ENCODE data around the gene NFKBIB.

The NFKBIB gene

DNA sequence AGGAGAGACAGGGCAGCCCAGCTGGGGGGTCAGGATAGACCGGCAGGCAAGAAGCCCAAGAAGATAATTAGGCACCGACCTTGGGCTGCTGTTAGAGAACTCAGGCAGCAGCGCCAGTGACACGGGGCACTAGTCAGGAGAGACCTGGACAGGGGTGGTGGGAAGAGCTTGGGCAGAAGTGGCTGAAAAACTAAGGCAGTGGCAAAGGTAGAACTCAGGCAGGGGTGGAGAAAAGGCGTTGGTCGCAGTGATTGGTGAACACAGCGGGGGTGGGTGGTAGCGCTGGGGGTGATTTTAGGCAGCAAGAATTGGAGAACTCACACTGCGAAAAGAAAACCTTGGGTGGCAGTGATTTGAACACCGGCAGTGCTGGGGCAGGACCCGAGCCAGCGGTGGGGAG lies 7.9 kb downstream of the NFKBIB start:
- DNase-seq: no peak

DNA sequence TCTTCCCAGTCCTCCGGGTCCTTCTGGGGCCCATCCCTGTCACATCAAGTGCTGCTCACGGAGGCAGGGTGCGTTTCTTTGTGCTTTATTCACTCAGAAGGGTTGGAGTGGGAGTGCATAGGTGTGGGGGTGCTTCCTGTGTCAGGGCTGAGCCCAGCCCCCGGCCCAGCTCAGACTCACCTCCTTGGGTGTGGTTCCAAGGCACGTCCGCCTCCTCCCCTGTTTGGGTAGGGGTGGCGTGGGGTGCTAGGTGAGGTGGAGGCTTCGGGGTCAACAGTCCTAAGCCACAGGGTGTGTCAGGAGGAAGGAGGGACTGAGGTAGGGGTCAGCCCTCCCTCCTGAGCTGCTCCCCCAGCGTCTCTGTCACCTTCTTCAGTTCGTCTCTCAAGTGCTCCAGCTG lies 9.1 kb downstream of the NFKBIB start:
- no peak for DNase-seq

DNA sequence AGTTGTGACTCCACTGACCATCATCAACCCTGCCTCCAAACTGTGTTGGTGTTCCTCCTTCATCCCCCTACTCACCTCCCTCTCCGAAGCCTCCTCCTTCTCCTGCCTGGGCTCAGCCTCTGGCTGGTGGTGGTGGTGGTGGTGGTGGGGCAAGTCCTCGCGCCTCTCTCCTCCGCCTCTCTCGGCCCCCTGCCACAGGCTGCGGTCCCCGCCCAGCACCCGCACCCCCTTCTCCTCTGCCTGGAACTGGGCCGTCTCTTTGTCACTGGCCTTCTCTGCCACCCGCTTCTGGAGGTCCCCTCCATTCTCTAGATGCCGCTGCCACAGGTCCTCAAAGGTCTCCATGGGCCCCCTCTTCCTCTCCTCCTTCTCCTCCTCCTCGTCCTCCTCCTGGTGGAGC lies 10.7 kb downstream of the NFKBIB start:
- DNase-seq: no peak

DNA sequence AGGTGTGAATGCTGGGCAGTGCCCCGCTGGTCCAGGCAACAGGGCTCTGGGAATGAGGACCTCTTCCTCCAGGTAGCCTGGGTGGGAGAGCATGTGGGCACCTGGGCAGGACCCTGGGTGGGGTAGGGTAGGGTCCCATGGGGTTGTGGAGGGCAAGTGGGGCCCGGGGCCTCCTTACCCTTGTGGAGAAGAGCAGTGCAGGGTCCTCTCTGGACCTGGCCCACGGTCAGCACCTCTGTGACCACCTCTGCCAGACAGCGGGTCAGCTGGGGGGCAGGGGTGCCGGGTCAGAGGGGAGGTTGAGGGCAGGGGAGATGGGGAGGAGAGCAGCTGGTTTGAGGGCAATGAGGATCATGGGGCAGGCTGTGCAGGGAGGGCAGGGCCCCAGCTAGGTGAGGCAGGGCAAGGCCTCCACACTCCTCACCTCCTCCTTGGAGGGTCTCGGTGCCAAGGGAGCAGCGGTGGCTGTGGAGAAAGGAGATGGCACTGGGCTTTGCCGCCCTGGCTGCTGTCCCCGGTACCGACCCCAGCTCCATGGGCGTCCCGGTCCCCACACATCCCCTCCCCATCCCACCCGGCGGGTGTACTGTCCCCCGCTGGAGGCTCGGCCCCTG lies 11.7 kb downstream of the NFKBIB start:
- DNase-seq: no peak

DNA sequence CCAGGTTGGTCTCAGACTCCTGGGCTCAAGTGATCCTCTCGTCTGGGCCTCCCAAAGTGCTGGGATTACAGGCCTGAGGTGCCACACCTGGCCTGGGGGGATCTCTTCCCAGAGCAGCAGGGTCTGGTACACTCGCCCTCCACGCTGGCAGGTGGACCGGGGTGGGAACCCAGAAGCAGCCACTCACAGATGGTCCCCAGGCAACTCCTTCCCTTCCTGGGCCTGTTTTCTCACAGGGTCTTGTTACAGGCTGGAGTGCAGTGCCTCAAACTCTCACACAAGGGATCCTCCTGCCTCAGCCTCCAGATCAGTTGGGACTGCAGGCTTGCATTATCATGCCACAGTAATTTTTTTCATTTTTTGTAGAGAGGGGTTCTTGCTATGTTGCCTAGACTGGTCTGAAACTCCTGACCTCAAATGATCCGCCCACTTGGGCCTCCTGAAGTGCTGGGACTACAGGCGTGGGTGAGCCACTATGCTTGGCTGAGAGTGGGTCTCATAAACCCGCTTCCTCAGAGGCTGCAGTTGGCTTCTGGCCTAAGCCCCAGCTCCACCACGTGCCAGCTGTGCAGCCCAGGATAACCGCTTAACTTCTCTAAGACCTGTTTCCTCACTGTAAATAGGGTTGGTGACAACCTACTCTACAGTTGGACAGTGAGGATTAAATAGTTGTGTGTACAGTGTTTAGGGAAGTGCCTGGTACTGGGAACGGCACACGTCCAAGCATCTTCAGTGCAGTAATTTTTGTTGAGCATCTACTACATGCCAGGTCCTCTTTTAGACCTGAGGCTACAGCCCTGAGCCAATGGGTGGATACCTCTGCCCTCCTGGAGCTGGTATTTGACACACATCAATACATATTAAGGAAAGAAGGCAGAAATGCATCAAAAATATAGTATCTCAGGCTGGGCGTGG lies 13.1 kb downstream of the NFKBIB start:
- DNase-seq: no peak

DNA sequence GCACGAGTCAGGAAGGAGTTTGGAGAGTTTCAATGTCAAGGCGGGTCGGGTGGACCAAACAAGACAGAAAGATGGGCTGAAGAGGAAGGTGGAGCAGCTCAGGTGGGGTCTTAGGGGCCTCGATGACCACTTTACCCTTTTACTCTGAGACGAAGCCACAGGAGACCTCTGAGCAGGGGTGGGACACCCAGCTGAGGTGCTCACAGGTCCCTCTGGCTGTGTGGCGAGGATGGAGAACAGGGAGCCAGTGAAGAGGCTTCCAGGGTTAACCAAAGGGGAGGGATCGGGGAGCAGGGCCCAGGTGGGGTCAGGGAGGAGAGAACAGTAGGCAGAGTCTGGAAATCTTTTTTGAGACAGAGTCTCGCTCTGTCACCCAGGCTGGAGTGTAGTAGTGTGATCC lies 14.2 kb downstream of the NFKBIB start:
- no peak for DNase-seq

DNA sequence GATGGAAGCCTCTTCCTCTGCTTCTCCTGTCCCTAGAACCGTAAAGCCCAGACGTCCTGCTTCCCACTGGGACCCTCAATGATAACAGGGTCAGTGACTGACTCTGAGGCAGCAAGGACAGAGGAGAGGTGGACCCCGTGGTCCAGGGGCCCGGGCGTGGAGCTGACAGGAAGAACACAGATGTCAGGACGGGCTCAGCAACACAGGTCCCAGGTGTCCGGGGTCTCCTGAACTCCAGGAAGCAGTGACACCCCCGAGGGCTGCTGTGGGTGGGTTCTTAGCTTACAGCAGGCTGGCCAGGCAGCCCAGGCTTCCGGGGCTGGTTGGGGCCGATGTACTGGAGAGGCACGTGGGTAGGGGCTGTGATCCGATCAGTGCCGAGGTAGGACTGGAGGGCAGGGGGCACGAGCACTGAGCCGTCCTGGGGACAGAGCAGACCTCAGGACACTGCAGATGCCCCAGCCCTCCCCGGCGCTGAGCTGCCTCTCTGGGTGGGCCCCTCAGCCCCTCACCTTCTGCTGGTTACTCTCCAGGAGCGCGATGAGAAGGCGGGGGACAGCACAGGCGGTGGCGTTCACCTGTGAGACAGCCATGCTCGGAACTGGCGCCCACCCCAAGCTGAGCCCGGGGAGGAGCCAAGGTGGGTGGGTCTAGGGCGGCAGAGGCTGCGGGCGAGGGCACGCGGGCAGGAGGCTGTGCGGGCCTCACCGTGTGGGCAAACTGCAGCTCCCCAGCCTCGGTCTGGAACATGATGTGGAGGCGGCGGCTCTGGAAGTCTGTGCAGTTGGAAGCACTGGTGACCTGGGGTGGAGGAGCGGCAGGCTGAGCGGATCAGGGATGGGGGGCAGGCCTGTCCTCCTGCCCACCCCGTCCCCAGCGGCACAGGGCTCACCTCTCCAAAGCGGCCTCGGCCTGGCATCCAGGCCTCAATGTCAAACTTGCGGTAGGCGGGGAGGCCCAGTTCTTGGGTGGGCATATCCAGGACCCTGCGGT lies 15.9 kb downstream of the NFKBIB start:
- no peak for DNase-seq

DNA sequence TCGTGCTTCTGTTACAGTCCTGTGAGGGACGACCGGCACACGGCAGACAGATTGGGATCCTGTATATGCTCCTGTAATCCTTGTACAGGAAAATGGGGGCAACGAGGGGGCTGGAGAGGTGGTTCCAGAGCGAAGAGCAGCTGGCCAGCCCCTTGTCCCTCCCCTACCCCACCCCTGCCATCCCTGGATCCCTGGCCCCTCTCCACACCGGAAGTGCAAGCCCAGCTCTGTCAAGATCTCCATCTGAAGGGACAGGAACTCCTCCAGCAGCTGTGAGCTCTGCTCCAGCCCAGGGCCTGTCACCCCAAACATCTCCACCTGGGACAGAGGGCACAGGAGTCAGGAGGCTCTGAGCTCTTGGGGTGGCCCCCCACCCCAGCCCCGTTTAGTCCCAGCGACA lies 17.7 kb downstream of the NFKBIB start:
- no peak for DNase-seq

DNA sequence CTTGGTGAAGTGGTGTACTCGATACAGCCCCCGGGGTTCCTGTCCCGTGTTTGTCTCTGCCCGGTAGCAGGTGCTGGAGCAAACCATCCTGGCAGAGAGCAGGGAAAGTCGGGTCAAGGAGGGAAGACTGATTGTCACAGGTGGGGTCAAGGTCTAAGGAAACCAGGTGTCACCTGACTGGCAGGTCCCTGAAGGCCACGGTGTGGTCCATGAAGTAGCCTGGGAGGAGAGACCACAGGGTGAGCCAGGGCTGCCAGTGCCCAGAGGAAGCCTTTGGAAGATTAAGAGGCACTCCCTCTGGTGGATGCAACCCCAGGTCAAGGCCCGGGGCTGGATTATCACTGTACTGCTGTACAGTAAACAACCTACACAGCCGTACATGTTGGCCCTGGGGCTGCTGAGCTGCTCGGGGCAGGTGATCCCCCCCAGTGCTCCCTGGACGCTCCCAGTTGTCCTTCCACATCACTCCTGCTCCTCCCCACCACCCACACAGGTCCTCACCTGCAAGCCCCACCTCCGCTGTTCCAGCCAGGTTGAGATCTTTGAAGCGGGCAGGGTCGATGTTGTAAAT lies 18.2 kb downstream of the NFKBIB start:
- no peak for DNase-seq

DNA sequence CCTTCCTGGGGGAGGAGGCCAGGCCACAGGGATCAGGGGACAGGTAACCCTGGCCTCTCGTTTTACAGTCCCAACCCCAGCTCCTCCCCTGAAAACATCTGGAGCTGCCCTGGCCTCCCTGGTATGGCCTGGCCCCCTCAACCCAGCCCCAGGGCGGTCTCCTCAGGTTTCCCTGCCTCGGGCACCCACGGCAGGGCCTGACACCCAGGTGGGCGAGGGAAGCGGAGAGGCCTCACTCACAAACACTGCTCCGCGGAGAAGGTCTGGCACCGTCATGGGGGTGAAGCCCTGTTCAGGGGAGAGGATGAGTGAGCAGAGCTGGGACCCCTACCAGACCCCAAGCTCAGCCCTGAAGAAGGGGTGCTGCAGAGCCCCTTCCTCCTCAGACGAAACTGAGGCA lies 18.8 kb downstream of the NFKBIB start:
- DNase-seq: no peak

DNA sequence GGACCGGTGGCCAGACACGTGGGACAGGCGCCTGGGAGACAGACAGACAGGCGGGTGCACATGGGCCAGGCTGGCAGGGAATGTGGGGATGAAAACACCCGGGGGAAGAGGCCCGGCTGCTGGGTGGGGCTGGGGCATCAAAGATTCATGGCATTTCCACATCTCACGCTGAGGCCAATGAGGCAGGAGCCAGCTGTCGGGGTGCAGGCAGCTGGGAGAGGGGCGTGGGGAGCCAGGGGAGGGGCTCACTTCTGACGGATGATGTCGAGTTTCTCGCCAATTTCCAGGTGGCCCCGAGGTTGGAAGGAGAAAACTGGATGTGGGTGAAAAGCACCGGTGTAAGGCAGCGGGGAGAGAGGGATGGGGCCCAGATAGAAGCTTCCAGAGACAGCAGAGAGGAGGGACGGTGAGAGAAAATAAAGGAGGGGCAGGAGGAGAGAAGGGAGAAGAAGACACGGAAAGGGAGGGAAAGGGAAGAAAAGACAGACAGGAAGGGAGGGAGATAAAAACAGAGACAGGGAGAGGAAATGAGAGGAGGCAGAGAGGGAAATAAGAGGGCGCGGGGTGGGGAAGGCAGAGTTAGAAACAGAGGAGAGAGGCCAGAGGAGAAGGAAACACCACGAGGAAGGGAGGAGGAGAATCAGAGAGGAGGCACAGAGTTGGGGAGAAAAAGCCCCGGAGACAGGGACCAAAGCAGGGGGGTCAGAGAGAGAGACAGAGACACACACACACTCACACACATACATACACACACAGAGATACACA lies 20.2 kb downstream of the NFKBIB start:
- DNase-seq: no peak

DNA sequence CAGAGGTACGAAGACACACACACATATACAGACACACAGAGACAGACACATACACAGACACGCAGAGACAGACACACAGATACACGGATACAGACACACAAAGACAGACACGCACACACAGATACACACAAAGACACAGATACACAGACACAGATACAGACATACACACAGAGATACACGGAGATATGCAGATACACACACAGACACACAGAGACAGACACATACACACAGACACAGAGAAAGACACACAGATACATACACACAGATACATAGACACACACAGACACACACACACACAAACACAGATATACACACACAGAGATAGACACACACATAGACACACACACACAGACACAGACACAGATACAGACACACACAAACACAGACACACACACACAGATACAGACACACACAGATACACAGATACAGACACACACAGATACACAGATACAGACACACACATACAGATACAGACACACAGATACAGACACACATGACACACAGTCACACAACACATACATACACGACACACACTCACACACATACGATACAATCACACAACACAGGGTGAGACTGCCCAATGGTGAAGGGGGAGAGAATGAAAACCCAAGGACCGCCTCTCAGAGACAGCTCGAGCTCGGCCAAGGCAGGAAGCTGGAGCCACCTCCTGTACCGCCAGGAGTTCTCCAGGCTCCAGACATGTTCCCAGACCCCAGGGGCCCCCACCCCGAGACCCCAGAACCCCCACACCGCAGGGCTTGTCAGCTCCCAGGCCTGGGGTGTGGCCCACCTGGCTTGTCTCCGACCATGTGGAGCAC lies 21.0 kb downstream of the NFKBIB start:
- no peak for DNase-seq

DNA sequence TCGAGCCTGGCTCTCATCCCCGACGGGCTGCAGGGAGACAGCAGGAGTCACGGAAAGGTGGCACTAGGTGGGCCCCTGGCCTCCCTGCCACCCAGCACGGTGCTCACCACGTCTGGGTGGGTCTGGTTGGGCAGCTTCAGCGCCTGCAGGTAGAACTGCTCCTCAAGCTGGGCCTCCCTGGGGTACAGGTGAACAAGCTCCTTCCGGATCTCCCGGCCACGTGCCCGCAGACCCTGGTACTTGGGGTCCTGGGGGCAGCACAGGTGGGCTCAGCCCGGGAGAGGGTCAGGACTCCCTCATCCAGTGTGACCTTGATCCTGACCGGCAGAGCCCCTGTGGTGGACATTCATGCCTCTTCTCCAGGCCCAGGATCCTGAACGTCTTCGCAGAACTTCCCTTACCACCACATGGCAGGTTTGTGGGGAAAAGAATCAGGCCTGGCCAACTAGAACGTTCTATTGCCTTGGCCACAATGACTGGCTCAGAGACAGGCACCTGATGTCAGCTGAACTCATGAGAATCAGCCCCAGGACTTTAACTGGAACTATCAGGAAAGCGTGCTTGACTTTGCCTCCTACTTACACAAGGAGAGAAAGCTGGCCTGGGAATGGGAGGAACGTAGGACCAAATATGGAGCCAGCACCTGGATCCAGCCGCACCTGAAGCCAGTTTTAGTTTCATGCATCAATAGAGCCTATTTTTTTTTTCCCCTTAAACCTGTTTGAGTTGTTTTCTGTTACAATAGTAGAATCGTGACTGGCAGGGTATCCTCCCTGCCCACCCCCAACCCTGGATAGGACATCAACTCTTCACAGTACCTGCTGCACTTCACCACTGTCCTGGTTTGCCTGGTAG lies 21.9 kb downstream of the NFKBIB start:
- no peak for DNase-seq

DNA sequence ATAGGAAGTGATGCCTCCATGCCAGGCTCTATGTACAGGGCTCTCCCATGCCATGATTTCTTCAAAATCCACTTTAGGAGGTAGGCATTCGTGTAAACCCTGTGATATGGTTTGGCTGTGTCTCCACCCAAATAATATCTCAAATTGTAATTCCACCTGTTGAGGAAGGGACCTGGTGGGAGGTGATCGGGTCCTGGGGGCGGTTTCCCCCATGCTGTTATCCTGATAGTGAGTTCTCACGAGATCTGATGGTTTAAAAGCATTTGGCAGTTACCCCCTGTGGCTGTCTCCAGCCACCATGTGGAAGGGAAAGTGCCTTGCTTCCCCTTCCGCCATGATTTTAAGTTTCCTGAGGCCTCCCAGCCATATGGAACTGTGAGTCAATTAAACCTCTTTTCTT lies 22.7 kb downstream of the NFKBIB start:
- DNase-seq: no peak

DNA sequence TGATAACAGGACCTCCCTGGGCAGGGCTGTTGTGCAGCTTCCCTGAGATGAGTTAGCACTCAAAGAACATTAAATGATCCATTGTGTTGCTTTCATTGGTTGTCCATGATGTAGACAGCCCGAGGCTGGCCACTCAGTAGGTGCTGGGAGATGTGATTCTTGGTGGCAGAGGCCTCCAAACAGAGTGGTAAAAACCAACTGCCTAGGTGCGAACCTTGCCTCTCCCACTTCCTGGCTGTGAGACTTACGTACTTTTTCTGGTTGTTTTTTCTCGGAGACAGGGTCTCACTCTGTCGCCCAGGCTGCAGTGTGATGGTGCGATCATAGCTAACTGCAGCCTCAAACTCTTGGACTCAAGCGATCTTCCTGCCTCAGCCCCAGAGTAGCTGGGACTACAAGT lies 24.6 kb downstream of the NFKBIB start:
- DNase-seq: no peak

DNA sequence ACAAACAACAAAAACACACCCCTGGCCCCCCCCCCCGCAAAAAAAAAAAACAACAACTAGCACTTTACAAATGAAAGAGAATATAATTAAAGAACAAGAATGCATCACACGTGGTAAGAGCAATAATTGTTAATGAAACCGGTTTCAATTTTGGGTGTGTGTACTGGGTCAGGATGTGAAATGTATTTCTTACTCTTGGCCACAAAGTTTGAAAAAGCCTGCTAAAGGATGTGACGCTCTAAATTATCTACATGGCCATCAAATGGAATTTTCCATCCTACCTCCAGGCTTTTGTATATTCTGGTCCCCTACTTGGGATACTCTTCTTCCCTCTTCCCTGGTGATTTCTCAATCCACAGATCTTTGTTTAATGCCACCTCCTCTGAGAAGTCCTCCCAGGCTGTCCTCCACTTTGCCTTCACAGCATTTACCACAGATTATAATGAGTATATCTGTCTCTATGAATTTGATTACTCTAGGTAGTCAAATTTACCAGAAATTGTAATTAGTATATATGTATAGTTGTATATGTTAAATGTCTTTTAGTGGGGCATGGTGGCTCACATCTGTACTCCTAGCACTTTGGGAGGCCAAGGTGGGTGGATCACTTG lies 28.7 kb downstream of the NFKBIB start:
- no peak for DNase-seq

DNA sequence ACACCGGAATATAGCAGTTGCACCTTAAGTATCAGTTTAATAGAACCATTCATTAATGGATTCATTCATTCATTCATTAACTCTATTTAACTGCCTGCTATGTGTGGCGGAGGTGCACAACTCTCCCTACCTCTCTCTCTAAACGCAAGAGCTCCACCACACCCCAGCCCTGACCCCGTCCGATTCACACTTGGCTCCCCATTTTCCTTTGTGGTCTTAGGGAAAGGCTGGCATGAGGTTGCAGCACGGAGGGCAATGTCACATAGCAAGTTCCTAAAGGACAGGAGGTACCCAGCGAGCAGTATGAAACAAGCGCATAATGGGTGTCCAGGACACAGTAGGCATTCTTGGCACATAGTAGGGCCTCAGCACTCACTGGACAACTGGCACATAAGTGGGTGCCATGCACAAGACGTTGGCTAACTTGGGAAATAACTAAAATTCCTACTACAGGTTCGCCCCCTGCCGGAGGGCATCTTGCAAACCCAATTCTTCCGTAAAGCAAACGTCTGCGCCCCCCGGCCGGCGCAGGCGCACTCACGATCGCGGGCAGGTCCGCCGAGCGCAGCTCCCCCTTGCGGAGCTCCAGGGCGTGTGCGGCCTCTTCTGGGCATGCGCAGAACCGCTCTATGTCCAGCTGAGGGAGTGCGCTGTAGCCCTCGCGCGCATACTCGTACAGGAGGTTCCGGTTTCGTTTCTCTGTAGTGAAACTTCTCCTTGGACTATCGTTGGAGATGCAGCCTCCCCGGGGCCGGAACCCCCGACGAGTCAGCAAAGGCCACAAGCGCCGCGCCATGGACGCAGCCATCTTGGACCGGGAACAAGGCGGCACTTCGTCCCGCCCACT lies 30.4 kb downstream of the NFKBIB start, which contains the start of gene SARS2:
Gene SARS2 (minus strand): TSS at position 835 of the 847 bp plus-strand sequence. CDS start 27 bp downstream, at position 808.
- DNase-seq: peak; percentile 94

DNA sequence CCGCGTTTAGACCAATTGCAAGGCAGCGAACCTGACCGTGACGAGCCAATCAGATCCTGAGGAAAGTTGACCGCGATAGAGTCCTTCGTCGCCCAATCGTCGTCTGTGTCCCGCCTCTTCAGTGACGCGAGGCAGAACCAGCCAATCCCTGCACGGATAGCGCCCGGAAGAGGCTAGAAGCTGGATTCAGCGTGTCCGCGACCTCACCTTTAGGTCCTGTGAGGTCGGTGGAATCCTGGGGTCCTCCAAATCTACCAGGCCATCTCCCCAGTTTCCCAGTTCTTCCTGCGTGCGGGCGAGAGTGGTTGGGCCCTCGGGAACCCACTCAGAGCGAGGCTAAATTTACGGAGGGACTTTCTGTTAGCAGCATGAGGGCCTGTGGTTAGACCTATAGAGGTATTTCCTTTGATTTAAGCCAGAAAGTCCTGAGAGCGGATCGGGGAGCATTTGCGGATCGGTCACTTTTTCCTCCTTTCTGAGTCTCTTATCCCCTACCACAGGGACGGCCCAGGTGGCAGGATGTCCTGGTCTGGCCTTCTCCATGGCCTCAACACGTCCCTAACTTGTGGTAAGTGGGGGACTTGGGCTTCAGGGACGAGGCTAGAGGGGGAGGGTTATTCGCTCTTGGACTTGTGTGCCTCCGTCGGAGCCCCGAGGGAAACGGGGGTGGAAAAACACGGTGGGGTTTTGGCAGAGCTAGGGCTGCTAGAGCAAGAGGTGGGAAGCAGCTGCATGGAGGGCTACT lies 31.2 kb downstream of the NFKBIB start, which contains the start of gene MRPS12:
Gene MRPS12 (plus strand): TSS at position 169 of the 745 bp plus-strand sequence. CDS start 351 bp downstream, at position 520.
- DNase-seq: peak; percentile 100

Data from activated CD4-positive, alpha-beta T cell treated with anti-CD3 and anti-CD28 coated beads, Interleukin-2, amount 50 U/mL, for 16 hours (primary cell).